Body of pancreas (tissue), 4 donors: Measurements from ENCODE around the gene GNA15.

Experiments used
- POLR2A ChIP-seq, 3 donors: fragments of 450-650 bp; IDR thresholded peaks; one replicate each; pipeline ENCODE4 v1.6.1; 2016; ENCODE audit warnings: antibody characterized with exemption in 3 of 3, mild to moderate bottlenecking in 2 of 3
- TF ChIP-seq, protein P1 (sequence below), 7 experiments: fragments of 450-650 bp in 4 of 7; fragments of 200-600 bp in 3 of 7; sonication (generic) in 3 of 7; IDR thresholded peaks; one replicate each; pipeline ENCODE4 v1.5.1; 2016 to 2019; ENCODE audit warnings: antibody characterized with exemption in 7 of 7

DNA sequence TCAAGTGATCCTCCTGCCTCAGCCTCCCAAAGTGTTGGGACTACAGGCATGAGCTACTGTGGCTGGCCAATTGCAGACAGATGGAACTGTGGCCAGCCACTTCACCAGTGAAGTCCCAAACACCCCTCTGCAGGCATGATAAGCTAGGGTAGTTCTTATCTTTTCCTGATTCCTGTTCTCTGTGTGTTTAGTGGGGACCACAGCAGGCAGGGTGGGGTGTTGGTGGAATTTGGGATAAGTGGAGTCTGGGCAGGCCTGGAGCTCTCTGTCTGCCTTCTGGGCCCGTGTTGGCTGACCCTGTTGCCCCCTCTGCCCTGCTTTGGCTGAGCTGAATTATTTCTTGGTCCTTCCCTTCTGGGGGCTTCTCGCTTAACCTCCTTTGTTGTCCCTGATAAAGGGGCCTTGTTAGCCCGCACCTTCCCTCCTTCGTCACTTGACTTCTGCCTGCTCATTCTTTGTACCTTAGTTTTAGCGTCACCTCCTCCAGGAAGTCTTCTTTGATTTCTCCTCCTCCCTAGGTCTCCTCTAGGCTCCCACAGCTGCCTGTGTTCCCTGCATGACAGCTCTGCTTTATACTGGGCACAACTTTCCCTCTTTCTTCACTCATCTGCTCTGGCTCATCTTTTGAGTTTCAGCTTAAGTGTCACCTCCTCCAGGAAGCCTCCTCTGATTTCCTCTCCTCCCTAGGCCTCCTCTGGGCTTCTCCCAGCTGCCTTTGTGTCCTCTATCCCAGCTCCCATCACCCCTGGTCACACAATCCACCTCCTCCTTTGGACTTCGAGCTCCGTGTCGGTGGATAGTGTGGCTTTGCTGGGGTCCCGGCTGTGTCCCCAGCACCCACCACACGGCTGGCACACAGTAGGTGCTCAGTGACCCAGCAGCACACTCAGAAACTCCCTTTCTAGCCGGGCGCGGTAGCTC lies 48.1 kb downstream of the GNA15 start:
- TF ChIP-seq, protein P1, sequence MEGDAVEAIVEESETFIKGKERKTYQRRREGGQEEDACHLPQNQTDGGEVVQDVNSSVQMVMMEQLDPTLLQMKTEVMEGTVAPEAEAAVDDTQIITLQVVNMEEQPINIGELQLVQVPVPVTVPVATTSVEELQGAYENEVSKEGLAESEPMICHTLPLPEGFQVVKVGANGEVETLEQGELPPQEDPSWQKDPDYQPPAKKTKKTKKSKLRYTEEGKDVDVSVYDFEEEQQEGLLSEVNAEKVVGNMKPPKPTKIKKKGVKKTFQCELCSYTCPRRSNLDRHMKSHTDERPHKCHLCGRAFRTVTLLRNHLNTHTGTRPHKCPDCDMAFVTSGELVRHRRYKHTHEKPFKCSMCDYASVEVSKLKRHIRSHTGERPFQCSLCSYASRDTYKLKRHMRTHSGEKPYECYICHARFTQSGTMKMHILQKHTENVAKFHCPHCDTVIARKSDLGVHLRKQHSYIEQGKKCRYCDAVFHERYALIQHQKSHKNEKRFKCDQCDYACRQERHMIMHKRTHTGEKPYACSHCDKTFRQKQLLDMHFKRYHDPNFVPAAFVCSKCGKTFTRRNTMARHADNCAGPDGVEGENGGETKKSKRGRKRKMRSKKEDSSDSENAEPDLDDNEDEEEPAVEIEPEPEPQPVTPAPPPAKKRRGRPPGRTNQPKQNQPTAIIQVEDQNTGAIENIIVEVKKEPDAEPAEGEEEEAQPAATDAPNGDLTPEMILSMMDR (IDR thresholded peaks at IDR 0.05), result no peak
- no peak for TF ChIP-seq POLR2A (IDR thresholded peaks at IDR 0.05)
